GM13976 (cell line): ENCODE results near the gene THSD4.

Source experiments
- DNase-seq: peaks from one replicate; pipeline ENCODE4 v3.0.0; 2012; ENCODE audit warnings: low spot score
- in situ Hi-C: fragments of 300-500 bp; cut with MboI; formaldehyde crosslinking; loops from one replicate; pipeline ENCODE4 v1.12.0; 2022; ENCODE audit warnings: low sequenced_read_pairs, mixed read lengths, inconsistent platforms; ENCODE audit not compliant: unreplicated experiment
- TF ChIP-seq, protein P1 (sequence below): IDR thresholded peaks from 2 replicates; pipeline ENCODE4 v1.5.1; 2012; ENCODE audit warnings: borderline replicate concordance, mild to moderate bottlenecking; ENCODE audit not compliant: insufficient read depth; ENCODE audit errors: extremely low read depth, missing control alignments, control extremely low read depth

The THSD4 gene

DNA sequence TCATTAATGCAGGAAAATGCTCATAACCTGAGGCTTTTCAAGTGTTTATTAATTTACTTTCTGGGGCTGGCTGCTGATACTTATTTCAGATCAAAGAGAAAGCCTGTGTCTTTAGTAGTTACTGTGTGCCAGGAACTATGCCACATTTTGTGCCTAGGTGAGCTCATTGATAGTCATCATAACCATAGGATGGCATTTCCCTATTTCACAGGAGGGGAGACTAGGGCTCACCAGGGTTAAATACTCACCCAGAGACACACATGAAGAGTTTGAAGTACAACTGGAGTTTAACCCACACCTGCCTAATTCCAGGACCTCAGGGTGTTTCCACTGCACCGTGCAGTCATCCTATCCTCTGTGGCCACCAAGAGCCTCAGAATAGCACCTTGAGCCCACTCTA lies 430.7 kb downstream of the THSD4 start:
- TF ChIP-seq, protein P1, sequence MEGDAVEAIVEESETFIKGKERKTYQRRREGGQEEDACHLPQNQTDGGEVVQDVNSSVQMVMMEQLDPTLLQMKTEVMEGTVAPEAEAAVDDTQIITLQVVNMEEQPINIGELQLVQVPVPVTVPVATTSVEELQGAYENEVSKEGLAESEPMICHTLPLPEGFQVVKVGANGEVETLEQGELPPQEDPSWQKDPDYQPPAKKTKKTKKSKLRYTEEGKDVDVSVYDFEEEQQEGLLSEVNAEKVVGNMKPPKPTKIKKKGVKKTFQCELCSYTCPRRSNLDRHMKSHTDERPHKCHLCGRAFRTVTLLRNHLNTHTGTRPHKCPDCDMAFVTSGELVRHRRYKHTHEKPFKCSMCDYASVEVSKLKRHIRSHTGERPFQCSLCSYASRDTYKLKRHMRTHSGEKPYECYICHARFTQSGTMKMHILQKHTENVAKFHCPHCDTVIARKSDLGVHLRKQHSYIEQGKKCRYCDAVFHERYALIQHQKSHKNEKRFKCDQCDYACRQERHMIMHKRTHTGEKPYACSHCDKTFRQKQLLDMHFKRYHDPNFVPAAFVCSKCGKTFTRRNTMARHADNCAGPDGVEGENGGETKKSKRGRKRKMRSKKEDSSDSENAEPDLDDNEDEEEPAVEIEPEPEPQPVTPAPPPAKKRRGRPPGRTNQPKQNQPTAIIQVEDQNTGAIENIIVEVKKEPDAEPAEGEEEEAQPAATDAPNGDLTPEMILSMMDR: no peak
- in situ Hi-C loops: no loop called here
- DNase-seq: no peak

DNA sequence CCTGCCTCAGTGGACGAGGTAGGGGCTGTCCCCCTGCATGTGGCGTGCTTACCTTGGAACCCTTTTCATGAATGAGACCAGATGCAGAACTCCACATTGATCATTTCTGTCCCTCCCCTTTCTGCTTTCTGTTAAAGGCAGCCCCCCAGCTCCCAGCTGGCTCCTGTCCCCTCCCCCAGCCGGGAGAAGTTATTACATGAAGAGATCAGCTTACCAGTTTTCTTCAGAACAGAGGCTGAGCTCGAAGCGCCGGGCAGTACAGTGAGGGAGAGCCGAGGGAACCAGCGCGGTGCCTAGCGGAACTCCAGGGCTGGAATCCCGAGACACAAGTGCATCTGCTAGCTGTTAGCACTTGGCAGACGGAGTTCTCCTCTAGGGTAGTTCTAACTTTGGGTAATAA lies 431.7 kb downstream of the THSD4 start:
- TF ChIP-seq, protein P1: no peak
- in situ Hi-C loops: no loop called here
- DNase-seq: no peak

GRCh38 chr15:71548401-71548807 lies 433.1 kb downstream of the THSD4 start:
- DNase-seq: no peak
- in situ Hi-C loops: no loop called here
- TF ChIP-seq, protein P1: no peak

DNA sequence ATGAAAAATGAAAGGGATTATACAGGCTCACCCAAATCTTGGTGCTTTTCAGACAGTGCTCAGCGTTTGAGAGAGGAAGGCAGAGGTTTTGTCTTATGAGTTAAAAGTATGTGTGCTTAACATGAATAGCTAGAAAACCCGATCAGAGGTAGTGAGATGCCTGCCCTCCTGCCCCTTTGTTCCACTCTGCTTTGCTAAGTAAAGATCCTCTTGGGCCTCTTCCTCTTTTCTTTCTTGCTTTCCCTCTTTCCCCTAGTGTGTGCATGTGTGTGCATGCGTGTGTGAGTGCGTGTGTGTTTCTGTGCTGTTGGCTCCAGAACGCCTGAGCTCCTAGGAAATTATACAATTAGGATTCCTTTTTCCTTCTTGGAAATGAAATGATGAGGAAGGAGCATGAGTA lies 433.8 kb downstream of the THSD4 start:
- in situ Hi-C loops: no loop called here
- TF ChIP-seq, protein P1: no peak
- no peak for DNase-seq

- no peak for DNase-seq
- TF ChIP-seq, protein P1: no peak
- in situ Hi-C loops: no loop called here
Observed at GRCh38 chr15:71549697-71550096, 434.4 kb downstream of the THSD4 start.

GRCh38 chr15:71551566-71551965 lies 436.3 kb downstream of the THSD4 start:
- in situ Hi-C loops: no loop called here
- TF ChIP-seq, protein P1: no peak
- no peak for DNase-seq

DNA sequence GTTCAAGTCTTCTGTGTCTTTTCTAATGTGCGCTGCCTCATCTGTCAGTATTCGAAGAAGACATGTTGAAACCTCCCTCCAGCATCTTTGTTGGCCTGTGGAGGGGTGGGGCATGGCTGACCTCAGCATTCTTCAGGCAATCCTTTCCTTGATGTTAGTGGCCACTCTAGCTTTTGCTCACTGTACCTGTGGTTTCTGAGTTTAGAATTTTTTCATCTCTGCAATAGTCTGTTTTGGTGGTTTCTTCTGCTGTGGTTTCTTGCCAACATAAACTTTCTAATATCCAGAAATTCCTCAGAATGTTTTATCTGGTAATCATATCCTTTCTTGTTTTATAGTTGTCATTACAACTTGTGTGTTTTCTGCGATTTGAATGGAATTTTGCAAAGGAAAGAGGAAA lies 443.8 kb downstream of the THSD4 start:
- in situ Hi-C loops: no loop called here
- DNase-seq: no peak
- TF ChIP-seq, protein P1: no peak
